ENCODE data around the gene ALG1. TPM values are rescaled to one million over a fixed set of nuclear protein-coding genes. Genes with fewer than 3 reads are reported as not detected.
"Not testable (repeated sequence)": the region's sequence is repeated elsewhere in the genome, so short reads cannot be mapped to it uniquely, and the experiment has no call there.

ALG1 gene
- total and polyA plus RNA-seq, 2 donors = 19.0 to 20.1 TPM

DNA sequence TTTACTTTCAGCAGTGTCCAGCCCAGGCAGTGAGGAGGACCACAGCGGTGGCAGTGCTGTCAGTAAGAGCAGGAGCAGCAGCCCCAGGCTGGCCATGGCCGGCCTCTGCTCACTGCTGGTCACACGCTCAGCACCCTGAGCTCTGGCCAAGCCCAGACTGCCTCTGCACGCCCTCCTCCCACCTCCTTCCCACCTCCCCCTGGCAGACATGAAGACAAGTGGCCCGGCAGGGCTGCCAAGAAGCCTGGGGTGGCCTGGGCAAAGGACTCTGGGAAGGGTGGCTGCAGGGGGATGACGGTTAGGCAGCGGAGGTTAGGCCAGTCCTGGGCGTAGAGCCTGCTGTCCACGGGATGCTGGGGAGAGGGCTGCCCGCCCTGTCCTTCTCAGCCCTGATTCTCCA is 5.8 kb upstream of the ALG1 start, which contains the start of gene C16orf89:
C16orf89 (minus strand) TSS at position 144 of the 400 bp plus-strand sequence; CDS start at position 96, 48 bp downstream.
- Histone ChIP-seq H3K36me3 (ENCODE audit: control insufficient read depth in 2 of 2, insufficient read depth in 2 of 2, low read length in 1 of 2) (no peaks in the 10 kb centered on the region), H3K9me3 (ENCODE audit: control insufficient read depth in 2 of 2, insufficient read depth in 1 of 2, low read length in 1 of 2) (peaks cover 0 to 5% of the 10 kb centered on the region in 2 donors), H3K27me3 (ENCODE audit: control insufficient read depth in 2 of 2, insufficient read depth in 1 of 2, low read length in 1 of 2) (no peaks in the 10 kb centered on the region), H3K4me1 (ENCODE audit: control insufficient read depth in 2 of 2, insufficient read depth in 2 of 2, low read length in 2 of 2) (peaks cover 0 to 21% of the 10 kb centered on the region in 2 donors), H3K4me3 (ENCODE audit: low read length in 2 of 2) (no peak within 1 kb of the TSS), H3K27ac (ENCODE audit: low read depth in 1 of 2, low read length in 1 of 2) (no peak within 1 kb of the TSS)
- no peak for DNase-seq (ENCODE audit: low read depth in 6 of 9, low spot score in 9 of 9)
- WGBS = 86% methylated on average over 10 of the region's 10 CpGs

DNA sequence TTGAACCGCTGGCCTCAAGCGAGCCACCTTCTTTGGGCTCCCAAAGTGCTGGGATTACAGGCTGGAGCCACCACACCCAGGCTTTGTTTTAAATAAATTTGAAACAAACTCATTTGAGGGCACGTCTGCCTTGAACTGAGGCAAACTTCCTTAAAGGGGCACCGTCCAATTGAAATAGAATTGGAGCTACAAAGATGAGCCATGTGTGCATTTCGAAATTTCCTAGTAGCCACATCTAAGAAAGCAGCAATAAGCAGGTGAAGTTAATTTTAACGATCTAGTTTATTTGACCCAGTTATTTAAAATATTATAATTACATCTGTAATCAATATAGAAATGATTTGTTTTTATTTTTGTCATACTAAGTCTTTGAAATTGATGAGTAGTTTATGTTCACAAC is 5.1 kb upstream of the ALG1 start:
- no peak for DNase-seq (ENCODE audit: low read depth in 6 of 9, low spot score in 9 of 9)
- WGBS = 74% methylated on average over 6 of the region's 6 CpGs
- Histone ChIP-seq H3K36me3 (ENCODE audit: control insufficient read depth in 2 of 2, insufficient read depth in 2 of 2, low read length in 1 of 2) (no peaks in the 10 kb centered on the region), H3K4me1 (ENCODE audit: control insufficient read depth in 2 of 2, insufficient read depth in 2 of 2, low read length in 2 of 2) (peaks cover 5 to 25% of the 10 kb centered on the region in 2 donors), H3K27me3 (ENCODE audit: control insufficient read depth in 2 of 2, insufficient read depth in 1 of 2, low read length in 1 of 2) (no peaks in the 10 kb centered on the region), H3K9me3 (ENCODE audit: control insufficient read depth in 2 of 2, insufficient read depth in 1 of 2, low read length in 1 of 2) (peaks cover 0 to 5% of the 10 kb centered on the region in 2 donors), H3K4me3 (ENCODE audit: low read length in 2 of 2) (no peak overlapping the region), H3K27ac (ENCODE audit: low read depth in 1 of 2, low read length in 1 of 2) (no peak overlapping the region)

DNA sequence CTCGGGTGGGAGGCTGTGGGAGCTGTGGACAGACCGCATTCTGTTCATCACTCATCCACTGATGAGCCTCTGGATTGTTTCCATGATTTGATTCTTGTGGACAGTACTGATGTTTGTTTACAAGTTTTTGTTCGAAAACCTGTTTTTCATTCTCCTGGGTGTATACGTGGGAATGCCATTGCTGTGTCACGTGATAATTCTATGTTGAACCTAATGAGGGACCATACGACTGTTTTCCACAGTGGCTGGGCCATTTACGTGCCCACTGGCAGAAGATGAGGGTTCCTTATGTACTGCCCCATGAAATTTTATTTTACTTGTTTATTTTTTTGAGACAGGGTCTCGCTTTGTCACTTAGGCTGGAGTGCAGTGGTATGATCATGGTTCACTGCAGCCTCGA is 2.6 kb upstream of the ALG1 start:
- Histone ChIP-seq H3K9me3 (ENCODE audit: control insufficient read depth in 2 of 2, insufficient read depth in 1 of 2, low read length in 1 of 2) (peaks cover 0 to 5% of the 10 kb centered on the region in 2 donors), H3K4me3 (ENCODE audit: low read length in 2 of 2) (no peak overlapping the region), H3K36me3 (ENCODE audit: control insufficient read depth in 2 of 2, insufficient read depth in 2 of 2, low read length in 1 of 2) (no peaks in the 10 kb centered on the region), H3K4me1 (ENCODE audit: control insufficient read depth in 2 of 2, insufficient read depth in 2 of 2, low read length in 2 of 2) (peaks cover 9 to 38% of the 10 kb centered on the region in 2 donors), H3K27ac (ENCODE audit: low read depth in 1 of 2, low read length in 1 of 2) (no peak overlapping the region), H3K27me3 (ENCODE audit: control insufficient read depth in 2 of 2, insufficient read depth in 1 of 2, low read length in 1 of 2) (no peaks in the 10 kb centered on the region)
- WGBS = 97% methylated on average over 9 of the region's 9 CpGs
- DNase-seq (ENCODE audit: low read depth in 6 of 9, low spot score in 9 of 9) = no peak

DNA sequence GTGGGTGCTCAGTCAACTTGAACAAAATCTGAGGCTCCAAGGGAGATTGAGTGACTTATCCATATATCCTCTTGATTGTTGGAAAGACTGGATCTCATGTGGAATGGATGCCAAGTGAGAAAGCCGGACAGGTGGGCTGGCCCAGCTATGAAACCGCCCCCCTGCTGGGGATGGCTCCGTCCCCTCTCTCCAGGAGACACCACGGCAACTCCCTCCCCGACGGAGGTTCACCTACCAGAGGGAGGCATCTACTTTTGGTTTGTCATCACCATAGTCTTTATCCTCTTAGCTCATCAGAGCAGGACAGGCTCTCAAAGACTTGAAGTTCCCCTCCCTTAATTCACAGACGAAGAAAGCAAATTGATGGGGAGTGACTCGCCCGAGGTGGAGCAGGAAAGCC is 1.8 kb upstream of the ALG1 start:
- no peak overlapping the region for H3K4me3 ChIP-seq (ENCODE audit: low read length in 2 of 2)
- H3K27ac ChIP-seq (ENCODE audit: low read depth in 1 of 2, low read length in 1 of 2) = no peak overlapping the region
- peaks cover 0 to 5% of the 10 kb centered on the region in 2 donors for H3K9me3 ChIP-seq (ENCODE audit: control insufficient read depth in 2 of 2, insufficient read depth in 1 of 2, low read length in 1 of 2)
- peaks cover 9 to 33% of the 10 kb centered on the region in 2 donors for H3K4me1 ChIP-seq (ENCODE audit: control insufficient read depth in 2 of 2, insufficient read depth in 2 of 2, low read length in 2 of 2)
- peaks cover 0 to 1% of the 10 kb centered on the region in 2 donors for H3K36me3 ChIP-seq (ENCODE audit: control insufficient read depth in 2 of 2, insufficient read depth in 2 of 2, low read length in 1 of 2)
- WGBS = 97% methylated on average over 9 of the region's 9 CpGs
- H3K27me3 ChIP-seq (ENCODE audit: control insufficient read depth in 2 of 2, insufficient read depth in 1 of 2, low read length in 1 of 2) = no peaks in the 10 kb centered on the region
- no peak for DNase-seq (ENCODE audit: low read depth in 6 of 9, low spot score in 9 of 9)

DNA sequence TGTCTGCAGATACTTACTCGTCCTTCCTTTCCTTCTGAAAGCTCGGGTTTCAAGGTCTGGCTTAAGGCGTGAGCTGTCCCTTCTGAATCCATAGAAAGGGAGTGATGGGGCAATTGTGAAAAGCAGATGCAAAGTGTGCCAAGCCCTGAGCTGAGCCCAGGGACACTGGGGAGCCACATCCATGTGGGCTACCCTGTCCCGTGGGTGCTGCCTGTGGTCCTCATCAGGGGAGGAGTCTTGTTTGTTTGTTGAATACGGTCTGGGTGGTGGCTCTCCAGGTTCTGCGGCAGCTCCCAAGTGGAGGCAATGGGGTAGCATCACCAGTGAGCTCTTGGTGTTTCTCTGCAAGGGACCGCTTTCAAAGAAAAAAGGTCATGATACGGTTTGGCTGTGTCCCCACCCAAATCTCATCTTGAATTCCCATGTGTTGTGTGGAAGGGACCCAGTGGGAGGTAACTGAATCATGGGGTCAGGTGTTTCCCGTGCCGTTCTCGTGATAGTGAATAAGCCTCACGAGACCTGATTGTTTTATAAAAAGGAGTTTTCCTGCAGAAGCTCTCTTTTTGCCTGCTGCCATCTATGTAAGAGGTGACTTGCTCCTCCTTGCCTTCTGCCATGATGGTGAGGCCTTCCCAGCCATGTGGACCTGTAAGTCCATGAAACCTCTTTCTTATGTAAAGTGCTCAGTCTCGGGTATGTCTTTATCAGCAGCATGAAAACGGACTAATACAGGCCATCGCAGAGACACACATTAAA is 1.0 kb upstream of the ALG1 start:
- peaks cover 9 to 26% of the 10 kb centered on the region in 2 donors for H3K4me1 ChIP-seq (ENCODE audit: control insufficient read depth in 2 of 2, insufficient read depth in 2 of 2, low read length in 2 of 2)
- peaks cover 7 to 9% of the 10 kb centered on the region in 2 donors for H3K36me3 ChIP-seq (ENCODE audit: control insufficient read depth in 2 of 2, insufficient read depth in 2 of 2, low read length in 1 of 2)
- no peak overlapping the region for H3K27ac ChIP-seq (ENCODE audit: low read depth in 1 of 2, low read length in 1 of 2)
- H3K27me3 ChIP-seq (ENCODE audit: control insufficient read depth in 2 of 2, insufficient read depth in 1 of 2, low read length in 1 of 2) = no peaks in the 10 kb centered on the region
- H3K4me3 ChIP-seq (ENCODE audit: low read length in 2 of 2) = no peak overlapping the region
- 91% methylated on average over 15 of the region's 15 CpGs for WGBS
- no peak for DNase-seq (ENCODE audit: low read depth in 6 of 9, low spot score in 9 of 9)
- H3K9me3 ChIP-seq (ENCODE audit: control insufficient read depth in 2 of 2, insufficient read depth in 1 of 2, low read length in 1 of 2) = peaks cover 0 to 5% of the 10 kb centered on the region in 2 donors

DNA sequence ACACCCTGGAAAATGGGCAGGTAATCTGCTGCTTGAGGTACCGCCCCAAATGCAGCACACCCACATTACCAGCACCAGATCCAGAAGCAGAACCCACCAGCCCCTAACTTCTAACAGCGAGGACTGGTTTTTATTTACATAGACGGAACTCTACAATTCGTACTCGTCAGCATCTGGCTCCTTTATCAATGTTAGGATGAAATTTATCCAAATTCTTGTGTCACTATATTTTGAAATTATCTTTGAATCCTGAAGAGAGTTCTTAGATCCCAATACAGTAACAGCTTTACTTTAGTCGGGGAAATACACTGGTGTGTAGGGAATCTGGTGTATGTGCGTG is 332 bp upstream of the ALG1 start:
- Histone ChIP-seq H3K9me3 (ENCODE audit: control insufficient read depth in 2 of 2, insufficient read depth in 1 of 2, low read length in 1 of 2) (peaks cover 0 to 5% of the 10 kb centered on the region in 2 donors), H3K4me3 (ENCODE audit: low read length in 2 of 2) (peak overlapping the region; percentile 64 to 85)

DNA sequence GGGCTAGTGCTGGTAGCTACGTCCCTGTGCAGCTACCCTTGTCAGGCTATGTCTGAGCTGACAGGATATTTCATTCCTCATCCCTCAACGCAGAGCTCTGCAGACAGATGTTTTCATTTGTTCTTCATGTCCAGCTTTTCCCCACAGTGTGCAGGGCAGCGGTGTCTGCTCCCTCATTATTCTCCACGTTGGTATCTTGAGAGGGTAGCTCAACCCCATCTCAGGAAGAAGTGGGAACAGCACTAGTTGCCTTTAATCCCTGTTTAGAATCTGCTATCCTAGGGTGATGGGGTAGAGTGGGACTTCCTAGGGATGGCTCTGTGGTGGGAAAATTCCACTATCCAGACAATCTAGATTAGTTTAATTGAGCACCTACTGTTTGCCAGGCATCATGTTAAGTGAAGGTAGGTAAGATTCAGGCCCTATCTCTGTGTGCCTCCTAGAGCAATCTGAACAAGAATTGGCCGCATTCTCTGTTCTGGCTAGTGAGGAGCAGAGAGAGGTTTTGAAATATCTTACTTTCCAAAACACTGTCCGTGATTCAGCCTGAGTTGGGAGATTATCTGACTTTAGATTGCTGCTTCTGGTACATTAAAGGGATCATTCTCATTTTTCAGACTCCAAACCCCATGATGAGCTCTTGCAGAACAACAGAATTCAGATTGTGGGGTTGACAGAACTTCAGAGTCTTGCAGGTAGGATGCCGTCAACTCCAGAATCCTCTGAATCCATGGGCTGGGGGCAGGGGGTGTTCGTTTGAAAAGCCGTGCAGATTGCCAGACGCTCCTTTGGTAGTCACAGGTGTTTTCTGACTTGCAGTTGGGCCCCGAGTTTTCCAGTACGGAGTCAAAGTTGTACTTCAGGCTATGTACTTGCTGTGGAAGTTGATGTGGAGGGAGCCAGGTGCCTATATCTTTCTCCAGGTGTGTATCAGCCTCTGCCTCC is 963 bp downstream of the ALG1 start:
- WGBS = 72% methylated on average over 12 of the region's 12 CpGs
- H3K27me3 ChIP-seq (ENCODE audit: control insufficient read depth in 2 of 2, insufficient read depth in 1 of 2, low read length in 1 of 2) = no peaks in the 10 kb centered on the region
- H3K4me3 ChIP-seq (ENCODE audit: low read length in 2 of 2) = peak overlapping the region; percentile 64 to 85
- peak overlapping the region; percentile 83 to 90 for H3K27ac ChIP-seq (ENCODE audit: low read depth in 1 of 2, low read length in 1 of 2)
- DNase-seq (ENCODE audit: low read depth in 6 of 9, low spot score in 9 of 9) = no peak
- peaks cover 9 to 17% of the 10 kb centered on the region in 2 donors for H3K4me1 ChIP-seq (ENCODE audit: control insufficient read depth in 2 of 2, insufficient read depth in 2 of 2, low read length in 2 of 2)
- H3K9me3 ChIP-seq (ENCODE audit: control insufficient read depth in 2 of 2, insufficient read depth in 1 of 2, low read length in 1 of 2) = peaks cover 0 to 5% of the 10 kb centered on the region in 2 donors
- peaks cover 21 to 25% of the 10 kb centered on the region in 2 donors for H3K36me3 ChIP-seq (ENCODE audit: control insufficient read depth in 2 of 2, insufficient read depth in 2 of 2, low read length in 1 of 2)

More for the DNA sequence above, 332 bp upstream of the ALG1 start:
- H3K4me1 ChIP-seq (ENCODE audit: control insufficient read depth in 2 of 2, insufficient read depth in 2 of 2, low read length in 2 of 2) = peaks cover 9 to 19% of the 10 kb centered on the region in 2 donors
- no peaks in the 10 kb centered on the region for H3K27me3 ChIP-seq (ENCODE audit: control insufficient read depth in 2 of 2, insufficient read depth in 1 of 2, low read length in 1 of 2)
- peak overlapping the region; percentile 90 for H3K27ac ChIP-seq (ENCODE audit: low read depth in 1 of 2, low read length in 1 of 2)
- WGBS = 75% methylated on average over 7 of the region's 7 CpGs
- peaks cover 14 to 16% of the 10 kb centered on the region in 2 donors for H3K36me3 ChIP-seq (ENCODE audit: control insufficient read depth in 2 of 2, insufficient read depth in 2 of 2, low read length in 1 of 2)
- DNase-seq (ENCODE audit: low read depth in 6 of 9, low spot score in 9 of 9) = no peak

DNA sequence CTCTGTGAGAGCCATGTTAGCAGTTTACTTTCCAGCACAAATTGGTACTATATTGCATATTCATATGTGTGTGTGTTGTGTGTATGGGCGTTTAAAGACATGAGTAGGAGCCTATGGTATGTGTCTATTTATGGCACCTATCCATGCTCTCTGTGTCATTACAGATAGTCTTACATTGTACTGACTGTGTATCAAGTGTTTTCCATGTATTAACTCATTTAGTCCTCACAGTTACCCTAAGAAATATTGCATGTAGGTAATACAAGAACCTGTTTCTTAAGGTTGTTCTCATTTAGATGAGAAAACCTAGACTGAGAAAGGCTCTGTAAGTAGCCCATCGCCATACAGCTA is 1.6 kb downstream of the ALG1 start:
- DNase-seq (ENCODE audit: low read depth in 6 of 9, low spot score in 9 of 9) = no peak
- Histone ChIP-seq H3K9me3 (ENCODE audit: control insufficient read depth in 2 of 2, insufficient read depth in 1 of 2, low read length in 1 of 2) (peaks cover 0 to 5% of the 10 kb centered on the region in 2 donors), H3K36me3 (ENCODE audit: control insufficient read depth in 2 of 2, insufficient read depth in 2 of 2, low read length in 1 of 2) (peaks cover 21 to 31% of the 10 kb centered on the region in 2 donors), H3K27me3 (ENCODE audit: control insufficient read depth in 2 of 2, insufficient read depth in 1 of 2, low read length in 1 of 2) (no peaks in the 10 kb centered on the region), H3K4me3 (ENCODE audit: low read length in 2 of 2) (no peak overlapping the region), H3K4me1 (ENCODE audit: control insufficient read depth in 2 of 2, insufficient read depth in 2 of 2, low read length in 2 of 2) (peaks cover 9 to 17% of the 10 kb centered on the region in 2 donors), H3K27ac (ENCODE audit: low read depth in 1 of 2, low read length in 1 of 2) (no peak overlapping the region)
- 98% methylated on average over 2 of the region's 2 CpGs for WGBS

DNA sequence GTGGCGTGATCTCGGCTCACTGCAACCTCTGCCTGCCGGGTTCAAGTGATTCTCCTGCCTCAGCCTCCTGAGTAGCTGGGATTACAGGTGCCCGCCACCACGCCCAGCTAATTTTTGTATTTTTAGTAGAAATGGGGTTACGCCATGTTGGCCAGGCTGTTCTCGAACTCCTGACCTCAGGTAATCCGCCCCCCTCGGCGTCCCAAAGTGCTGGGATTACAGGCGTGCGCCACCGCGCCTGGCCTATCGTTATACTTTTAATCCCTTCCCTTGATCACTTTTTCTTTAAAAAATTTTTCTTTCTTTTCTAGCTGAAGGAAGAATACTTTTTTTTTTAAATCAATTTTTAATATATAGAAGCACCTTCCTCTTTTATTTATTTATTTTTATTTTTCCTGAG is 2.1 kb downstream of the ALG1 start:
- H3K4me3 ChIP-seq (ENCODE audit: low read length in 2 of 2); DNase-seq (ENCODE audit: low read depth in 6 of 9, low spot score in 9 of 9); H3K27ac ChIP-seq (ENCODE audit: low read depth in 1 of 2, low read length in 1 of 2); H3K9me3 ChIP-seq (ENCODE audit: control insufficient read depth in 2 of 2, insufficient read depth in 1 of 2, low read length in 1 of 2); H3K27me3 ChIP-seq (ENCODE audit: control insufficient read depth in 2 of 2, insufficient read depth in 1 of 2, low read length in 1 of 2): not testable (repeated sequence)
- H3K36me3 ChIP-seq (ENCODE audit: control insufficient read depth in 2 of 2, insufficient read depth in 2 of 2, low read length in 1 of 2) = peaks cover 21 to 36% of the 10 kb centered on the region in 2 donors
- WGBS = 99% methylated on average over 15 of the region's 15 CpGs
- peaks cover 9 to 17% of the 10 kb centered on the region in 2 donors for H3K4me1 ChIP-seq (ENCODE audit: control insufficient read depth in 2 of 2, insufficient read depth in 2 of 2, low read length in 2 of 2)

All from thymus (tissue), 11 donors.